ENCODE data around the gene CD300C. TPM values are rescaled to one million over a fixed set of nuclear protein-coding genes. Genes with fewer than 3 reads are reported as not detected.
"Not testable (repeated sequence)": the region's sequence is repeated elsewhere in the genome, so short reads cannot be mapped to it uniquely, and the experiment has no call there.

CD300C gene
- total RNA-seq, 3 donors from 2014 or later = not detected

- ATAC-seq (peak; percentile 60 to 72), DNase-seq (no peak)
- Mint-ChIP-seq H3K4me1 (ENCODE audit: low read depth) (no peaks in the 10 kb centered on the region), H3K27me3 (ENCODE audit: low read depth) (peaks cover 45% of the 10 kb centered on the region), H3K4me3 (no peak overlapping the region), H3K36me3 (ENCODE audit: insufficient read depth) (no peaks in the 10 kb centered on the region), H3K9me3 (no peaks in the 10 kb centered on the region)
Observed at GRCh38 chr17:74569020-74570003, 23.4 kb upstream of the CD300C start.

DNA sequence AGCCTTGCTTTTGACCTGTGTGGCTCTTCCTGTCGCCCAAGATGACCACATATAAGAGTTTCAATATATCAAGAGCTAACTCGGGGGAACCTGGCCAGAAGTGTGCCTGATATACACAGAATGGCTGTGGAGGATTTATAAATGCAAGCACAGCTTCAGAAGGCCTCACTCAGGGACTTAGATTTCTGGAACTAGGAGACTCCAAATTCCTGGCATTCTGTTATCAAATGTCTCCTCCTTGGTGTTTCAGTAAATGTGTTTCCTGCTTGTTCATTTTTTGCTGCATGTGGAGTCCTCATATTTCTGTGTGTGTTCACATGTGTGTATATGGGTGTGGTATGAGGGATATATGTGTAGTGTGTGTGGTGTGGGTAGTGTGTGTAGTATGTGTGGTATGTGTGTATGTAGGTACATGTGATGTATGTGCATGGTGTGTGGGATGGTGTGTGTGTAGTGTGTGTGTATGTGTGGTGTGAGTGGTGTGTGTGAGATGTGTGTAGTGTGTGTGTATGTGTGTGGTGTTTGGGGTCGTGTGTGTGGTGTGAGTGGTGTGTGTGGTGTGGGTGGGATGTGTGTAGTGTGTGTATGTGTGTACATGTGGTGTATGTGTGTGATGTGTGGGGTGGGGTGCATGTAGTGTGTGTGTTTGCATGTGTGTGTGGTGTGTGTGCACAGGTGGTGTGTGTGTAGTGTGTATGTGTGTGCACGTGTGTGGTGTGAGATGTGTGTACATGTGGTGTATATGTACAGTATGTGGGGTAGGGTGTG is 22.4 kb upstream of the CD300C start:
- H3K9me3 Mint-ChIP-seq = no peaks in the 10 kb centered on the region
- ATAC-seq (no peak), DNase-seq (no peak)
- no peak overlapping the region for H3K4me3 Mint-ChIP-seq
- H3K4me1 Mint-ChIP-seq (ENCODE audit: low read depth) = no peaks in the 10 kb centered on the region
- peaks cover 52% of the 10 kb centered on the region for H3K27me3 Mint-ChIP-seq (ENCODE audit: low read depth)
- no peaks in the 10 kb centered on the region for H3K36me3 Mint-ChIP-seq (ENCODE audit: insufficient read depth)

DNA sequence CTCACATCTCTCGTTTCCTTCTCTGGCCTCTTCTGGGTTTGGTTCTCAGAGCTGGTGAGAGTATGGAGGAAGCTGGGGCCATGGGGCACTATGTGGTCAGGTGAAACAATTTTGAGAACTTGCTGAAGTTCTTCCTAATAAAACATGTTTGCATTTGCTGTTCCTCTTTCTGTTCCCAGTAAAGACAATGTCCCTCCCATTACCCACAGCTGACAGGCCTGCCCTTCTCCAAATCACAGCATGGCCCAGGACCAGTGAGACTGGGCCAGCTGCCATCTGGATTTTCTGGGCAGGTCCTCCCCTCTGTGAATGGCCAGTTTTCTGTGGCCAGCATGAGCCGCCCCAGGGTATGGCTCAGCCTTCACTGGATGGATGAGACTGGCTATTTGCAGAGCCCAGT is 21.5 kb upstream of the CD300C start, which contains the start of gene CD300H:
Gene CD300H (minus strand): TSS at position 113 of the 400 bp plus-strand sequence.
- DNase-seq (no peak), ATAC-seq (no peak)
- no peaks in the 10 kb centered on the region for H3K9me3 Mint-ChIP-seq
- H3K27me3 Mint-ChIP-seq (ENCODE audit: low read depth) = peaks cover 52% of the 10 kb centered on the region
- H3K4me1 Mint-ChIP-seq (ENCODE audit: low read depth) = no peaks in the 10 kb centered on the region
- no peaks in the 10 kb centered on the region for H3K36me3 Mint-ChIP-seq (ENCODE audit: insufficient read depth)
- no peak within 1 kb of the TSS for H3K4me3 Mint-ChIP-seq

DNA sequence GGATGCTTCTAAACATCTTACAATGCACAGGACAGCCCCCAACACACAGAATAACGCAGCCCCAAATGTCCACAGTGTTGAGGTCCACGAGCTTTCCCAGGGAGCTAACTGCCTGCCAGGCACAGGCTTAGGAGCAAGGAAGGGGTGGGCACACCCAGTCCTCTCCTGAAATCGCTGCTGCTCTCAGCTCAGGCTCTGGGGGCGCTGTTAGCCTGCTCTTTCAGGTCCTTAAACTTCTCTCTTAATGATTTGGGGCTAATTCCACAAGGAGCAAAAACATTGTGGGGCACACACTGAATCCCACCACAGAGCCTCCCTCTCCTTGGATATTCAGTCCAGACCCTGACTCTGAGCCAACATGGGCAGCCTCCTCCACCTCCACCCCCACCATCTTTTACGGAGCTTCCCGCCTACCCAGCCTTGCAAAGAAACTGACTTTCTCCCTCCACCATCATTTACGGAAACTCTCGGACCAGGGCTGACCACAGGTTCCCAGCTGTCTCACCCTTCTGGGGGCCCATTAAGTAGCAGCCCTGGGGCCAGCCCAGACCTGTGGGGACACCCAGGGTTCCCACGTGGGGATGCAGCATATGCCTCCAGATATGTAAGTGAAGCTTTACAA is 20.3 kb upstream of the CD300C start:
- no peaks in the 10 kb centered on the region for H3K36me3 Mint-ChIP-seq (ENCODE audit: insufficient read depth)
- peak in 1 of 2 donors; percentile 43 for ATAC-seq

GRCh38 chr17:74565126-74565525 is 19.2 kb upstream of the CD300C start:
- no peaks in the 10 kb centered on the region for H3K9me3 Mint-ChIP-seq
- DNase-seq = no peak
- no peak overlapping the region for H3K4me3 Mint-ChIP-seq
- H3K27me3 Mint-ChIP-seq (ENCODE audit: low read depth) = peaks cover 46% of the 10 kb centered on the region
- H3K36me3 Mint-ChIP-seq (ENCODE audit: insufficient read depth) = no peaks in the 10 kb centered on the region
- ATAC-seq = no peak
- no peaks in the 10 kb centered on the region for H3K4me1 Mint-ChIP-seq (ENCODE audit: low read depth)

More for the DNA sequence above, 20.3 kb upstream of the CD300C start:
- DNase-seq = no peak
- no peak overlapping the region for H3K4me3 Mint-ChIP-seq
- H3K27me3 Mint-ChIP-seq (ENCODE audit: low read depth) = peaks cover 52% of the 10 kb centered on the region
- H3K9me3 Mint-ChIP-seq = no peaks in the 10 kb centered on the region
- H3K4me1 Mint-ChIP-seq (ENCODE audit: low read depth) = no peaks in the 10 kb centered on the region

DNA sequence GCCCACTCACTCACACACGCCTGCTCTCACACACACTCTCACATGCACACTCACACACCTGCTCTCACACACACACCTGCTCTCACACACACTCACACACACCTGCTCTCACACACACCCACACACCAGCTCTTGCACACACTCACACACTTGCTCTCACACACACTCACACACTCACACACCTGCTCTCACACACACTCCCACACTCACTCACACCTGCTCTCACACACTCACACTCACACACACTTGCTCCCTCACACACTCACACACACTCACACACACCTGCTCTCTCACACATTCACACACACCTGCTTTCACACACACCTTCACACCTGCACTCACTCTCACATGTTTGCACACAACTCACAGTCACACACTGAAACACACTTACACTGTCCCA is 17.4 kb upstream of the CD300C start:
- no peak overlapping the region for H3K4me3 Mint-ChIP-seq
- DNase-seq = no peak
- H3K4me1 Mint-ChIP-seq (ENCODE audit: low read depth) = peaks cover 9% of the 10 kb centered on the region
- peaks cover 31% of the 10 kb centered on the region for H3K27me3 Mint-ChIP-seq (ENCODE audit: low read depth)
- H3K9me3 Mint-ChIP-seq = no peaks in the 10 kb centered on the region
- no peaks in the 10 kb centered on the region for H3K36me3 Mint-ChIP-seq (ENCODE audit: insufficient read depth)
- no peak for ATAC-seq

DNA sequence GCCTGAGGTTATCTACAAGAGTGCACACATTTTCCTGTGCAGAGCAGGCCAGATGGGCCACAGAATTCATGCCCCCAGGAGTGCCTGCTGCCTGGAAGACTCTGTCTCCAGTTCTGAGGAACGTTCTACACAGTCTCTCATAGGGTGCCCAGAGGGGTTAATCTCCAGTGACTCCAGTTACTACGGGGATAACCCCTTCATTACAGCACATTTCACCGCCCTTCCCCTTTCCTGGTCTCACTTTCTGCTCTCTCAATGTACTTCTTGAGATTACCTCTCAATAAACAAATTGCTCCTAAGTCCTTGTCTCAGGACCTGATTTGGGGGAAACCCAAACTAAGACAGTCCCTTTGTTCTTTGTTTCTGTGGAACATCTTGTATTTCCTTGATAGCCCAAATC is 15.7 kb upstream of the CD300C start:
- peaks cover 23% of the 10 kb centered on the region for H3K27me3 Mint-ChIP-seq (ENCODE audit: low read depth)
- H3K4me3 Mint-ChIP-seq = no peak overlapping the region
- no peak for ATAC-seq
- peaks cover 9% of the 10 kb centered on the region for H3K4me1 Mint-ChIP-seq (ENCODE audit: low read depth)
- no peak for DNase-seq
- no peaks in the 10 kb centered on the region for H3K9me3 Mint-ChIP-seq
- no peaks in the 10 kb centered on the region for H3K36me3 Mint-ChIP-seq (ENCODE audit: insufficient read depth)

DNA sequence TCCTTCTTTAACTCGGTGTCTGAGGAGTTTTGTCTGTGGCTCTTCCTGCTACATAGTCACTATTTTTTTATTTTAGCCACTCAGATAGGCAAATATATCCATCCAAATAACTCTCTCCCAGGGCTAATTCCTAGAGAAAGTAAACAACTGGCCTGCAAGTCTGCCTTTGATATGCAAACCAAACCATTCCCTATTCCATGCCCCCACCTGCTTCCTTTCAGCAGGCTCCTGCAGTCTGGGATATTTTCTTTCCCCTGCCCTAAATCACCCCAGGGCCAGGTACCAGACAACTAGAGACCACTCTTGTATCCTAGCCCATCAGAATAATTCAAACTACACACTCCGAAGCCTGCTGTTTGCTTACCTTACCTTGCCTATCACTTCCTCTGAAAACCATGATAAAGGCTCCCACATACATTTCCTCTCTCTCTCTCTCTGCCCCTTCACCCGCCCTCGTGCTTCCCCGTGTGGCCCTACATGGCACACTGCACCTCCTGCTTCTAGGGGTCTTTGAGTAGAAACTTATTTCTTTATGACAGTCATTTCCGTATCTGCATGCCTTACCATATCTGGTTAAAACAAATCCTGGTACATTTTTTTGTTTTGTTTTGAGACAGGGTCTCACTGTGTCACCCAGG is 13.1 kb upstream of the CD300C start:
- no peak for DNase-seq
- no peak overlapping the region for H3K4me3 Mint-ChIP-seq
- no peak for ATAC-seq

GRCh38 chr17:74558402-74558801 is 12.5 kb upstream of the CD300C start:
- not testable (repeated sequence) for H3K4me1 Mint-ChIP-seq (ENCODE audit: low read depth); H3K9me3 Mint-ChIP-seq

More for the DNA sequence above, 13.1 kb upstream of the CD300C start:
- H3K36me3 Mint-ChIP-seq (ENCODE audit: insufficient read depth) = no peaks in the 10 kb centered on the region
- no peaks in the 10 kb centered on the region for H3K9me3 Mint-ChIP-seq
- H3K4me1 Mint-ChIP-seq (ENCODE audit: low read depth) = peaks cover 9% of the 10 kb centered on the region
- H3K27me3 Mint-ChIP-seq (ENCODE audit: low read depth) = peaks cover 9% of the 10 kb centered on the region

DNA sequence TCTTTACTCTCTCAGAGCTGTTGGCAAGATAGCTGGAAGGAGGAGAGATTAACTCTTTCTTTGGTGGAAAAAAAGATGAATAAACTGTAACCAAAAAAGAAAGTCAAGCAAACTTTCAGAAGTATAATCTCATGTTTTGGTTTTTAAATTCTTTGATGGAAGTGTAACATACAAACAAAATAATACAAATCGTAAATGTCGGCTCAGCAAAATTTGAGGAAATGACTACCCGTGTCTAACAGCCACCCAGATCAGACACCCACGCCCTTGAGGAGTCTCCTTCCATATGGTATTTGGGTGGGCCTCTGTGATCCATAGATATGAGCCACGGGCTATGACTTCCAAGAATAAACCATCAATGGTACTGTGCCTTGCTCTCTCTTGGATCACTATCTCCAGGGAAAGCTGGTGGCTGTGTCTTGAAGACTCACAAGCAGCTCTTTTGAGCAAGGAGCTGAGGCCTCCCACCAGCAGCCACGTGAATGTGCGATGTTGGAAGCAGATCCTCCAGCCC is 9.6 kb upstream of the CD300C start:
- DNase-seq (no peak), ATAC-seq (no peak)
- Mint-ChIP-seq H3K36me3 (ENCODE audit: insufficient read depth) (no peaks in the 10 kb centered on the region), H3K4me1 (ENCODE audit: low read depth) (peaks cover 9% of the 10 kb centered on the region), H3K9me3 (no peaks in the 10 kb centered on the region), H3K4me3 (no peak overlapping the region), H3K27me3 (ENCODE audit: low read depth) (peaks cover 6% of the 10 kb centered on the region)

More at GRCh38 chr17:74558402-74558801, 12.5 kb upstream of the CD300C start:
- not testable (repeated sequence) for H3K4me3 Mint-ChIP-seq; H3K27me3 Mint-ChIP-seq (ENCODE audit: low read depth); H3K36me3 Mint-ChIP-seq (ENCODE audit: insufficient read depth); DNase-seq; ATAC-seq

- ATAC-seq (no peak), DNase-seq (no peak)
- peaks cover 9% of the 10 kb centered on the region for H3K4me1 Mint-ChIP-seq (ENCODE audit: low read depth)
- H3K36me3 Mint-ChIP-seq (ENCODE audit: insufficient read depth) = no peaks in the 10 kb centered on the region
- no peak overlapping the region for H3K4me3 Mint-ChIP-seq
- peaks cover 7% of the 10 kb centered on the region for H3K27me3 Mint-ChIP-seq (ENCODE audit: low read depth)
- H3K9me3 Mint-ChIP-seq = no peaks in the 10 kb centered on the region
Observed at GRCh38 chr17:74554909-74555308, 9.0 kb upstream of the CD300C start.

GRCh38 chr17:74552037-74552436 is 6.1 kb upstream of the CD300C start:
- no peak overlapping the region for H3K4me3 Mint-ChIP-seq
- no peaks in the 10 kb centered on the region for H3K9me3 Mint-ChIP-seq
- peaks cover 11% of the 10 kb centered on the region for H3K27me3 Mint-ChIP-seq (ENCODE audit: low read depth)
- no peak for ATAC-seq
- DNase-seq = no peak
- H3K36me3 Mint-ChIP-seq (ENCODE audit: insufficient read depth) = no peaks in the 10 kb centered on the region
- peaks cover 7% of the 10 kb centered on the region for H3K4me1 Mint-ChIP-seq (ENCODE audit: low read depth)

GRCh38 chr17:74550602-74551001 is 4.7 kb upstream of the CD300C start:
- H3K9me3 Mint-ChIP-seq = no peaks in the 10 kb centered on the region
- H3K36me3 Mint-ChIP-seq (ENCODE audit: insufficient read depth) = no peaks in the 10 kb centered on the region
- ATAC-seq (no peak), DNase-seq (no peak)
- no peak overlapping the region for H3K4me3 Mint-ChIP-seq
- peaks cover 11% of the 10 kb centered on the region for H3K27me3 Mint-ChIP-seq (ENCODE audit: low read depth)
- peaks cover 7% of the 10 kb centered on the region for H3K4me1 Mint-ChIP-seq (ENCODE audit: low read depth)

DNA sequence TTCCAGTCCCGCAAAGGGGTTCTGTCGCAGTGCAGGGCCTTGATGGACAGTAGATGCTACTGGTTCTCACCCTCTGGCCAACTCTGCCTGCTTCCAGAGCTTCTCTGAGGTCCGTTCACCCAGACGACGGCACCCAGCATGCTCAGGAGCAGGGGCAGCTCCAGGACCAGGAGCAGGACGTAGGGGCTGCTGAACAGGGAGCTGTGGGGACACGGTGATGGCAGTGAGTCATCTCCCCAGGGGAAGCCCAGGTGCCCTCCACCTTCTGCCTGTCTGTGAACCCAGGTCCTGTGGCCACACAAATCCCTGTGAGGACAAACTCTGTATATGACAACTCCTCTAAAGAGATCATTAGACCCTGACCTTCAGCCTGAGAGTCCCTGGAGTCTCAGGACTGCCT is 3.4 kb upstream of the CD300C start:
- peaks cover 7% of the 10 kb centered on the region for H3K4me1 Mint-ChIP-seq (ENCODE audit: low read depth)
- no peak for ATAC-seq
- H3K4me3 Mint-ChIP-seq = no peak overlapping the region
- H3K36me3 Mint-ChIP-seq (ENCODE audit: insufficient read depth) = no peaks in the 10 kb centered on the region
- peaks cover 11% of the 10 kb centered on the region for H3K27me3 Mint-ChIP-seq (ENCODE audit: low read depth)
- H3K9me3 Mint-ChIP-seq = no peaks in the 10 kb centered on the region
- DNase-seq = no peak
